ENCODE results near the gene BRD3. TPM values are rescaled to one million over a fixed set of nuclear protein-coding genes. Genes with fewer than 3 reads are reported as not detected.

Gene BRD3
- total RNA-seq, 4 donors from 2014 or later, result 17.6 to 52.9 (median 29.0) TPM

- TF ChIP-seq CTCF (IDR thresholded peaks at IDR 0.05) (no peak), POLR2A (IDR thresholded peaks at IDR 0.05) (no peak), EP300 (IDR thresholded peaks at IDR 0.05) (no peak), POLR2AphosphoS5 (IDR thresholded peaks at IDR 0.05) (no peak)
- Histone ChIP-seq H3K27me3 (peaks cover 11% of the 10 kb centered on the region), H3K4me3 (no peak overlapping the region), H3K27ac (no peak overlapping the region), H3K4me1 (peaks cover 5% of the 10 kb centered on the region), H3K9me3 (no peaks in the 10 kb centered on the region), H3K36me3 (no peaks in the 10 kb centered on the region)
- 100% methylated on average over 1 of the region's 1 CpG for WGBS
- no peak for DNase-seq (ENCODE audit: low spot score in 2 of 2)
These were observed 68.8 kb downstream of the BRD3 start for GRCh38 chr9:133998915-133999595.

GRCh38 chr9:133997584-133997983 is 70.2 kb downstream of the BRD3 start:
- no peaks in the 10 kb centered on the region for H3K36me3 ChIP-seq
- 85% methylated on average over 2 of the region's 2 CpGs for WGBS
- TF ChIP-seq EP300 (IDR thresholded peaks at IDR 0.05), result no peak
- TF ChIP-seq POLR2AphosphoS5 (IDR thresholded peaks at IDR 0.05), result no peak
- no peak for TF ChIP-seq POLR2A (IDR thresholded peaks at IDR 0.05)
- no peak for TF ChIP-seq CTCF (IDR thresholded peaks at IDR 0.05)

GRCh38 chr9:133996531-133997520 is 71.0 kb downstream of the BRD3 start:
- H3K9me3 ChIP-seq, result no peaks in the 10 kb centered on the region
- H3K27ac ChIP-seq, result no peak overlapping the region
- TF ChIP-seq POLR2AphosphoS5 (IDR thresholded peaks at IDR 0.05), result no peak
- H3K4me3 ChIP-seq, result no peak overlapping the region
- peaks cover 11% of the 10 kb centered on the region for H3K27me3 ChIP-seq
- WGBS, result 64% methylated on average over 18 of the region's 24 CpGs
- H3K36me3 ChIP-seq, result no peaks in the 10 kb centered on the region
- no peak for DNase-seq (ENCODE audit: low spot score in 2 of 2)
- H3K4me1 ChIP-seq, result peaks cover 21% of the 10 kb centered on the region

More at GRCh38 chr9:133997584-133997983, 70.2 kb downstream of the BRD3 start:
- Histone ChIP-seq H3K27me3 (peaks cover 11% of the 10 kb centered on the region), H3K4me1 (peaks cover 19% of the 10 kb centered on the region), H3K27ac (no peak overlapping the region), H3K4me3 (no peak overlapping the region), H3K9me3 (no peaks in the 10 kb centered on the region)
- no peak for DNase-seq (ENCODE audit: low spot score in 2 of 2)

- H3K27me3 ChIP-seq, result peaks cover 11% of the 10 kb centered on the region
- H3K36me3 ChIP-seq, result no peaks in the 10 kb centered on the region
- 65% methylated on average over 17 of the region's 17 CpGs for WGBS
- DNase-seq (ENCODE audit: low spot score in 2 of 2), result no peak
- H3K4me3 ChIP-seq, result no peak overlapping the region
- H3K9me3 ChIP-seq, result no peaks in the 10 kb centered on the region
- no peak for TF ChIP-seq POLR2AphosphoS5 (IDR thresholded peaks at IDR 0.05)
- H3K27ac ChIP-seq, result no peak overlapping the region
- peaks cover 37% of the 10 kb centered on the region for H3K4me1 ChIP-seq
These were observed 72.6 kb downstream of the BRD3 start for GRCh38 chr9:133995012-133995896.

- TF ChIP-seq CTCF (IDR thresholded peaks at IDR 0.05) (peak; percentile 89 to 91), POLR2AphosphoS5 (IDR thresholded peaks at IDR 0.05) (no peak)
- Histone ChIP-seq H3K27ac (no peak overlapping the region), H3K4me1 (peaks cover 42% of the 10 kb centered on the region), H3K9me3 (no peaks in the 10 kb centered on the region), H3K4me3 (peak overlapping the region; percentile 68), H3K27me3 (peaks cover 11% of the 10 kb centered on the region), H3K36me3 (no peaks in the 10 kb centered on the region)
- WGBS, result 17% methylated on average over 4 of the region's 11 CpGs
- peak in 1 of 2 donors; percentile 89 for DNase-seq (ENCODE audit: low spot score in 2 of 2)
These were observed 73.3 kb downstream of the BRD3 start for GRCh38 chr9:133994353-133995011.
